ENCODE measurements around the gene NUP62CL.
A peak's percentile ranks its signal among the peaks of the same experiment; 100 is the strongest.

Gene NUP62CL

DNA sequence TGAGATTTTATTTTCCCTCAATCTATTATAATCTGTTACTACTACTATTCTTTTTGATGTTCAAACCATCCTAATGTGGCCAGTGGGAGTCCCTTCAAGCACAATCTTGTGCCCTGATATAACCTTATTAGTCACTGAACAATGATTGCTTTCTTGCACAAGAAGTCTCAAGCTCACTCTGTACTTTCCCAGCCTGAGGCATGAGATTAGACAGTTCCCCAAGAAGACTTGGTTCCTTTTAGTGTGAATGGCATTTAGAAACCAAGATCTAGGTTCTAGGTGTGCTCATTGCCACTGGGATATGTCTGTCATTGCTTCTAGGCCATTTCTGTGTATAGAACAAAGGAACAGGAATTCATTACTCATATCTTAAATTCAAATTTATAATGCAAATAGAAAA lies 59.6 kb downstream of the NUP62CL start:
- no peak for DNase-seq (ENCODE audit: low read depth)

DNA sequence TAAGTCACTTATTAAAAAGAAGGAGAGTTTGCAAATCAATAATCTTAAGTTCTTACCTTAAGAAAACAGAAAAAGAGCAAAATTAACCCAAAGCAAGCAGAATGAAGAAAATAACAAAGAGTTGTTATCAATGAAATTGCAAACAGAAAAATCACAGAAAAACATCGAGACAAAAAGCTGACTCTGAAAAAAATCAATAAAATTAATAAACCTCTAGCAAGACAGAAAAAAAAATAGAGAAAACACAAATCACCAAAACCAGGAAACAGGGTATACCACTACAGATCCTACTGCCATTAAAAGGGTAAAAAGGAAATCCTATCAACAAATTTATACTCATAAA lies 70.3 kb downstream of the NUP62CL start:
- DNase-seq (ENCODE audit: low read depth), result no peak

- peak; percentile 69 for DNase-seq (ENCODE audit: low read depth)
Measured at GRCh38 chrX:107135049-107135964, 70.9 kb downstream of the NUP62CL start.

GRCh38 chrX:107123750-107124149 lies 82.5 kb downstream of the NUP62CL start:
- DNase-seq (ENCODE audit: low read depth), result no peak

GRCh38 chrX:107119283-107119682 lies 87.0 kb downstream of the NUP62CL start:
- no peak for DNase-seq (ENCODE audit: low read depth)

DNA sequence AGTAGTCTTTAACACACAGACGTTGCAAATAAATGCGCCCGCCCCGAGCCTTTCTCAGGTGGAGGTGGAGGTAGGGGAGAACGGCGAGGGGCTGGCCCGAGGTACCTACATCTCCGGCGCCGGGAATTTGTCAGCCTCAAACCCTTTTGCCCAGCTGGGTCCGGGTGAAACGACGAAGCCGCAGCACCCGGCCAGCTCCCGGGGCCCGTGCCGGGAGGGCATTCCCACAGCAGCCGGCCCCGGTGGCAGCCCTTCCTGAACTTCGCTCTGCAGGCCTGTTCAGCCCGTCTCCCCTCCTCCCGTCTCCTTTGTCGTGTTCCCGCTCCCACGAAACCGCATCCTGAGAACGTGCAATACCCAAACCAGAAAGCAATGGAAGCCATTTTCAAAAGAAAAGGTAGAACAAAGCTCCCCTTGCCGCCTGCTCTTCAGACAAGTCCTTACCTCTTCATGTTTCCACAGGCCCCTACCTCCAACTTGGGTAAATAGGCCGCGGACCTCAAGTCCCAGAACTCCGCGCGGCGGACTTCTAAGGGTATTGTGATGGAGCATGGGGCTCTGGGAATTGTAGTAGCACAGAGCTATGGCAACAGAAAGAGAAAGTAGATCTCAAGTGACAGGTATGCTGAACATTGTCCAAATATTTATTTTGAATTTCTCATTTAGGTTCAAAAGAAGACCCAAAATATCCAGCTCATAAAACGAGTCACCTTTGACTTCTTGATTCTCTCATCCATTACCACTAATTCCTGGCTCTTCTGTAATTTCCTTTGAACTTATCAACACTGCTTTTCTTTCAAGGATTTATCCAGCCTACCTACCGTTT lies 87.7 kb downstream of the NUP62CL start, which contains the start of gene RBM41:
Gene RBM41 (minus strand): TSS at position 501 of the 826 bp plus-strand sequence. CDS start 49 bp downstream, at position 452.
- DNase-seq (ENCODE audit: low read depth), result peak; percentile 54

GRCh38 chrX:107117993-107118321 lies 88.3 kb downstream of the NUP62CL start:
- no peak for DNase-seq (ENCODE audit: low read depth)

DNA sequence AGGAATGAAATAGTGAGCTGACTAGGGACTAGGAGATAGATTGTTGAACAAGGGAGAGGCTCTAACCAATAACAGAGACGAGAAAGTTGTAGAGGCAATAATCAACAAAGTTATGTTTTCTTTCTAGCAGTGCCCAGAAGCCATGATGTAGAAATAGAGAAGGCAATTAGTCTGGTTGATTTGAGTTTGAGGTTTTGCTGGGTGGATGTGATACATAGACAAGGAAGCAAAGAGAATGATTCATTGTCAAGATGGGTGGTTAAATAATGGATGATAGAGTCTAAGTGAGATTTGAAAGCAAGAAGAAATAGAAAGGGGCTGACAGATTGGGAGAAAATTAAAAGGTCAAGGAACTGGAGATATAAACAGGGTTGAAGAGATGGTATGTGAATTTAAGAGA lies 98.8 kb downstream of the NUP62CL start:
- no peak for DNase-seq (ENCODE audit: low read depth)

GRCh38 chrX:107102980-107103379 lies 103.3 kb downstream of the NUP62CL start:
- DNase-seq (ENCODE audit: low read depth), result no peak

DNA sequence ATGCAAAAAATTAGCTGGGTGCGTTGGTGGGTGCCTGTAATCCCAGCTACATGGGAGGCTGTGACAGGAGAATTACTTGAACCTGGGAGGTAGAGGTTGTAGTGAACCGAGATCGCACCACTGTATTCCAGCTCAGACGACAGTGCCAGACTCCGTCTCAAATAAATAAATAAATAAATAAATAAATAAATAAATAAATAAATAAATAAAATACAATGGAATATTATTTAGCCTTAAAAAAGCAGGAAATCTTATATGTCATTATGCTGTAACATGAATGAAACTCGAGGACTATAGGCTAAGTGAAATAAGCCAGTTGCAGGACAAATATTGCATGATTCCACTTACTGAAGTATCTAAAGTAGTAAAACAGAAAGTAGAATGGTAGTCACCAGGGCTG lies 130.1 kb downstream of the NUP62CL start:
- no peak for DNase-seq (ENCODE audit: low read depth)

Measured in fibroblast of the conjunctiva (primary cell).